Measurements from ENCODE around the gene SCARB1.

Gene SCARB1

DNA sequence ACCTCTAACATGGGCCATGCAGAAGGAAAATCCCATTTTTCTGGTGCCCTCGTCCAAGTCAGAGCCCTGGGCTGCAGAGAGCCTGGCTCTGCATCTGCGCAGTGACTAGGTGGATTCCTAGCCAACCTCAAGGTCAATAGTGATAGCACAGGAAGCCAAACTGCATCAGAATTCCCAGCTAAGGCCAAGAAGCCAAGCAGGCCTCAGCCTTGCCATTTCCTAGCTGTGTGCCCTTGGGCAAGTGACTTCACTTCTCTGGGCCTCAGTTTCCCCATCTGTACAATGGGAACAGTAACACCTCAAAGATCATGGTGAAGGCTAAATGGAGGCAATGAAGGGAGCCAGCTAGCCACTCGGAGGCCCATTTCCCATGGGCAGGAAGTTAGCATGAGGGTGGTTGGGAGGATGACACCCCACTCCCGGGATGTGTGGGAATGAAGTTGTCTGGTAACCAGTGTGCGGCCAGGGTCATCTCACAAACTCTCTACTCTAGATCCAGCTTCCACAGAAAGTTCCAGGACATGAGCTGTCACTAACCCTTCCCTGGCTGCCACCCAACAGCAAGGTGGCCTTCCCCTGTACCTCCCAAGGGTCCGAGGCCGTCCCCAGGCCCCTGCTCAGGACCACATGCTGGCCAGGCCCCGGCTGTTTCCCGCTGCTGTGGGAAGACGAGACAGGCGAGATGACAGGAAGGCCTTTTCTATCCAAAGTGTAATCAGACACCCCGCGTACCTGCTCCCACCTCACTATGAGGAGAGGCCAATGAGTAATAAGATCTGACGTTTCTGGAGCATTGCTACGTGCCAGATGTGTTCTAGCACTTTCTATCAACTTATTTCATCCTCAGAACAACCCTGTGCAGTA is 125.7 kb downstream of the SCARB1 start:
- peaks cover 4% of the 10 kb centered on the region for H3K4me1 ChIP-seq (ENCODE audit: control insufficient read depth, insufficient read depth, low read length)
- H3K9me3 ChIP-seq (ENCODE audit: control insufficient read depth, low read length) = no peaks in the 10 kb centered on the region
- H3K27ac ChIP-seq (ENCODE audit: insufficient read depth, low read depth, low read length, poor library complexity, severe bottlenecking) = no peak overlapping the region
- H3K4me3 ChIP-seq (ENCODE audit: insufficient read depth, low read depth, low read length) = no peak overlapping the region
- H3K36me3 ChIP-seq (ENCODE audit: control insufficient read depth, insufficient read depth, low read length) = no peaks in the 10 kb centered on the region
- H3K27me3 ChIP-seq (ENCODE audit: control insufficient read depth, insufficient read depth, low read length, poor library complexity, severe bottlenecking) = peaks cover 30% of the 10 kb centered on the region
- 84% methylated on average over 15 of the region's 15 CpGs for WGBS, 2 experiments

DNA sequence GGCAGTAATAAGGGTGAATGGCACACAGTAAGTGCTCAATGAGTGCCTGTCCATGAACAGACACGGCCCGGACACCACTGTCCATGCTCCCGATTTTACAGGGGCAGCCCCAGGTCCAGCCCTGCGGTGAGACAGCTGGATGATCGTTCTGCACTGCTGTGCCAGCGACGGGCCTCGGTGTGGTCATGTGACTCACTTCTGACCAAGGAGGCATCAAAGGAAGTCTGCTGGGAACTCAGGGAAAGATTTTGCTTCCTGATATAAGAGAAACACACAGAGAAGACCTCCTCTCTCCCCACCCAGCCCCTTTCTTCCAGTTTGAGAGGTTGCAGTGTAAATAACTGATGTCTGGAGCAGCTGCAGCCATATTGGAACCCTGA is 126.6 kb downstream of the SCARB1 start:
- no peak overlapping the region for H3K4me3 ChIP-seq (ENCODE audit: insufficient read depth, low read depth, low read length)
- H3K27ac ChIP-seq (ENCODE audit: insufficient read depth, low read depth, low read length, poor library complexity, severe bottlenecking) = no peak overlapping the region
- peaks cover 4% of the 10 kb centered on the region for H3K4me1 ChIP-seq (ENCODE audit: control insufficient read depth, insufficient read depth, low read length)
- peaks cover 22% of the 10 kb centered on the region for H3K27me3 ChIP-seq (ENCODE audit: control insufficient read depth, insufficient read depth, low read length, poor library complexity, severe bottlenecking)
- no peaks in the 10 kb centered on the region for H3K9me3 ChIP-seq (ENCODE audit: control insufficient read depth, low read length)
- WGBS, 2 experiments = 82 to 84% methylated on average over 8 of the region's 8 CpGs
- no peaks in the 10 kb centered on the region for H3K36me3 ChIP-seq (ENCODE audit: control insufficient read depth, insufficient read depth, low read length)

DNA sequence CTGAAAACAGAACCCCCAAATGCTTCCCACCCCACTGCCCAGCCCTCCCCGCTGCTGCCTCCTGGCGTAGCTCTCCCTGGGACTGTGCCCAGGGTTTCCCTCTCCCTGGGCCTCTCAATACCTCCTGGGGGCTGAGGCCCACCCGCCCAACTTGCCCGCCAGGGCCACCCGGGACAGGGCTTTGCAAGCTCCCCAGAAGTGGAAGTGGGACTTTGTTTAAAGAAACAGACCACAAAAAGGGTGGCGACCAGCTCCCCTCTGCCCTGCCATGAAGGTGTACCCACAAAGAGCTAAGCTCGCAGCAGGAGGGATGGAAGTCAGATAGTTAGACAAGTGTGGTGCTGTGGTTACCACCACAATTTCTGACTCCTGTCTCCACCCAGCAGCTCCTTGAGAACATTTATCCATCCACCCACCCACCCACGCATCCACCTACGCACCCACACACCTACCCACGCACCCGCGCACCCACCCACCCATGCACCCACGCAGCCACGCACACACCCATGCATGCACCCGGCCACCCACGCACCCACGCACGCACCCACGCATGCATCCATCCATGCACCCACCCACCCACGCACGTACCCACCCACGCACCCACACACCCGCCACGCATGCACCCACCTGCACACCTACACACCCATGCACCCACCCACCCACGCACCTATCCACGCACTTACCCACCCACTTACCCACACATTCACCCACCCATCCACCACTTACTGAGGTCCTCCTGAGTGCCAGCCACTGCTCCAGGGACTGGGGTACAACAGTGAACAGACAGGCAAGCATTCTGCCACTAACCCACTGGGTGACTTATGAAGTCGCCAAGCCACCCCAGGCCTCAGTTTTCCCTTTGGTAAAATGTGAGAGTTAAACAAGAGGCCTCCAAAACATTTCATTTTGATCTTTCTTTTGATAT is 127.3 kb downstream of the SCARB1 start:
- peaks cover 4% of the 10 kb centered on the region for H3K4me1 ChIP-seq (ENCODE audit: control insufficient read depth, insufficient read depth, low read length)
- H3K27ac ChIP-seq (ENCODE audit: insufficient read depth, low read depth, low read length, poor library complexity, severe bottlenecking) = no peak overlapping the region
- 86 to 93% methylated on average over 27 of the region's 27 CpGs for WGBS, 2 experiments
- peaks cover 22% of the 10 kb centered on the region for H3K27me3 ChIP-seq (ENCODE audit: control insufficient read depth, insufficient read depth, low read length, poor library complexity, severe bottlenecking)
- no peaks in the 10 kb centered on the region for H3K36me3 ChIP-seq (ENCODE audit: control insufficient read depth, insufficient read depth, low read length)
- no peak overlapping the region for H3K4me3 ChIP-seq (ENCODE audit: insufficient read depth, low read depth, low read length)
- H3K9me3 ChIP-seq (ENCODE audit: control insufficient read depth, low read length) = no peaks in the 10 kb centered on the region

DNA sequence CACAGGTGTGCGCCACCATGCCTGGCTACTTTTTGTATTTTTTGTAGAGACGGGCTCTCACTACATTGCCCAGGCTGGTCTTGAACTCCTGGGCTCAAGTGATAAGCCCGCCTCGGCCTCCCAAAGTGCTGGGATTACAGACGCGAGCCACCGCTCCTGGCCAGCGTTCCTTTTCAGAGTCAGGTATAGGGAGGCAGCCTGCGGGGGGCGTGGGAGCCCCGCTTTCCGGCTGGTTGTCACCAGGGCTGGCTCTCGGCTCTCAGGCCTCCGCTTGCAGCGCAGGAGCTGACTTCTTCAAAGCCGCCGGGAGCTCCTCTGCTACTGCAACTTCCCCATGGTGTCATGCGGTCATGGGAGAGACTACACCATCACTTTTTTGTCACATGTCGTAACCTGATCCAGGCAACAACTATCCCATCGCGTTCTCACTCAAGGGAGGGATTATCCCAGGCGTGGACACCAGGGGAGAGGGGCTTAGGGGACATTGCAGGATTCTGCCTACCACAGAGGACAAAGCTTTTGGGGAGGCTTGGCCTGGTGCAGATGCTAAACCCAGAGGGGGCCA is 129.4 kb downstream of the SCARB1 start:
- peaks cover 5% of the 10 kb centered on the region for H3K27me3 ChIP-seq (ENCODE audit: control insufficient read depth, insufficient read depth, low read length, poor library complexity, severe bottlenecking)
- H3K27ac ChIP-seq (ENCODE audit: insufficient read depth, low read depth, low read length, poor library complexity, severe bottlenecking) = peak overlapping the region; percentile 64
- no peaks in the 10 kb centered on the region for H3K36me3 ChIP-seq (ENCODE audit: control insufficient read depth, insufficient read depth, low read length)
- no peaks in the 10 kb centered on the region for H3K9me3 ChIP-seq (ENCODE audit: control insufficient read depth, low read length)
- WGBS, 2 experiments = 26 to 27% methylated on average over 22 of the region's 22 CpGs
- H3K4me1 ChIP-seq (ENCODE audit: control insufficient read depth, insufficient read depth, low read length) = peaks cover 4% of the 10 kb centered on the region
- H3K4me3 ChIP-seq (ENCODE audit: insufficient read depth, low read depth, low read length) = no peak overlapping the region

DNA sequence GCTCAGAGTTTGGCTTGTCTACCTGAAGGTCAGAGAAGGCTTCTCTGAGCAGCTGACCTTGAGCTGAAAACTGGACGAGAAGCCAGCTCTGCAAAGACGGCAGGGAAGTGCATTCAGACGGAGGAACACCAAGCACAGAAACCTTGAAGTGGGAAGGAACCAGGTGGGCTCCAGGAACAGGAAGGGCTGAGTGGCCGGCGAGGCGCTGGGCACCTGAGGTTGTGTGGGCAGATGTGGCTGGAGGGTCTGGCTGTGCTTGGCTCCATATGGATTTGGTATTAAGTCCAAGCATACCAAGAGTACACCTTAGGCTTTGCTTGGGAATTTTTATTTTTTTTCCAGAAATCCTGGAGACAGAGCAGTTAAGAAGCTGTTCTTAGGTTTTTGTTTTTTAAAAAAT is 130.6 kb downstream of the SCARB1 start:
- 90 to 91% methylated on average over 6 of the region's 6 CpGs for WGBS, 2 experiments
- no peak overlapping the region for H3K27ac ChIP-seq (ENCODE audit: insufficient read depth, low read depth, low read length, poor library complexity, severe bottlenecking)

DNA sequence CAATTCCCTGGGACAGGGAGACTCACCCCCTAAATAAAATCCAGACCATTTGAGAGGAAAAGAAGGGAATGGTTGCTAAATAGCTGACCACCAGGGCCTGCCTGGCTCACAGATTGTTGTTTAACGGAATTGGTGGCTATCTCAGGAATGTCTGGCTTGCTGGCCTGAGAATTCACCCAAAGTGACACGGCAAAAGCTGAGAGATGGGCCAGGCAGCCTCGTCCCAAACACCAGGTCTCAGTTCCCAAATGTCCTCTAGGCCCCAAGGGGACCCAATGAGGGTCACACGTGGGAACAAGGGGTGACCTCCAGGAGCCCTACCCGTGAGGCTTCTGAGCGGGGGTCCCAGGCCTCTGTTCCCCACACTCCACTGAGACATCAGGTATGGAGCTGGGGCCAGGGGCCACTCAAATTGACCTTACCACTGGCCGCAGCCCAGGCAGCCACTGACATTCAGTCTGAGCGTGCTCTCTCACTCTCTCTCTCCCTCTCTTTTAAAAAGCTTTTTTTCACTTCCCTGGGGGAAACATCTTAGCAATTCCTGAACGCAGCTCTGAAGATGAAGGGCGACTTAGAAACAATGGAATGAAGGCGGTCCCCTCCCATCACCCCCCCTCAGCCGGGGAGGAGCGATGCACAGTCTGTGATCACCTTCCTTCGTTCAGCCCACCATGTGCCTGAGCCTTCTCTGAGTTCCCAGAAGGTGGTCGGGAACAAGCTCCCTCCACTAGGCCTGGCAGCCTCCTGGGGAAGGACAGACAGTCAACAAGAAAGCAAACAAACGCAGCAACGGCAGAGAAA is 131.2 kb downstream of the SCARB1 start:
- no peak overlapping the region for H3K4me3 ChIP-seq (ENCODE audit: insufficient read depth, low read depth, low read length)
- H3K36me3 ChIP-seq (ENCODE audit: control insufficient read depth, insufficient read depth, low read length) = no peaks in the 10 kb centered on the region
- H3K27me3 ChIP-seq (ENCODE audit: control insufficient read depth, insufficient read depth, low read length, poor library complexity, severe bottlenecking) = peaks cover 2% of the 10 kb centered on the region
- 69 to 70% methylated on average over 17 of the region's 17 CpGs for WGBS, 2 experiments
- H3K4me1 ChIP-seq (ENCODE audit: control insufficient read depth, insufficient read depth, low read length) = peaks cover 4% of the 10 kb centered on the region
- no peaks in the 10 kb centered on the region for H3K9me3 ChIP-seq (ENCODE audit: control insufficient read depth, low read length)
- no peak overlapping the region for H3K27ac ChIP-seq (ENCODE audit: insufficient read depth, low read depth, low read length, poor library complexity, severe bottlenecking)

More for the DNA sequence above, 130.6 kb downstream of the SCARB1 start:
- no peaks in the 10 kb centered on the region for H3K36me3 ChIP-seq (ENCODE audit: control insufficient read depth, insufficient read depth, low read length)
- H3K9me3 ChIP-seq (ENCODE audit: control insufficient read depth, low read length) = no peaks in the 10 kb centered on the region
- peaks cover 5% of the 10 kb centered on the region for H3K27me3 ChIP-seq (ENCODE audit: control insufficient read depth, insufficient read depth, low read length, poor library complexity, severe bottlenecking)
- peaks cover 4% of the 10 kb centered on the region for H3K4me1 ChIP-seq (ENCODE audit: control insufficient read depth, insufficient read depth, low read length)
- H3K4me3 ChIP-seq (ENCODE audit: insufficient read depth, low read depth, low read length) = no peak overlapping the region

DNA sequence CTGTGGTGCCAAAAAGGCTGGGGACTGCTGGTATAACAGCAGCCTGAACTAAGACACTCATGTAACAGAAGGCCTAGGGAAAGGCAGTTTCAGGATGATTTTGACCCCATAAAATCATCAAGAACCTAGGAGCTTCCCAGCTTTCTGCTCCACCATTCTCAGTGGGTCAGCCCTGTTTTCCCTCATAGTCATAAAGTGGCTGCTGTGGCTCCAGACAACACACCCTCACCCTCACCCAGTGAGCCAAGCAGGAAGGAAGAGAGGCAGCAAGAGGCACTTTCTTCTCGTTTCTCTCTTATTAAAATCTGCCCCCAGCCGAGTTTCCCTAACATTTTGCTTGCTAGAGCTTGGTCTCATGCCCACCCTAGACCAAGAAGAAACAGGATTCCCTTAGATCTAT is 131.8 kb downstream of the SCARB1 start:
- Histone ChIP-seq H3K4me1 (ENCODE audit: control insufficient read depth, insufficient read depth, low read length) (peaks cover 4% of the 10 kb centered on the region), H3K9me3 (ENCODE audit: control insufficient read depth, low read length) (no peaks in the 10 kb centered on the region), H3K27ac (ENCODE audit: insufficient read depth, low read depth, low read length, poor library complexity, severe bottlenecking) (no peak overlapping the region), H3K36me3 (ENCODE audit: control insufficient read depth, insufficient read depth, low read length) (no peaks in the 10 kb centered on the region), H3K4me3 (ENCODE audit: insufficient read depth, low read depth, low read length) (no peak overlapping the region), H3K27me3 (ENCODE audit: control insufficient read depth, insufficient read depth, low read length, poor library complexity, severe bottlenecking) (no peaks in the 10 kb centered on the region)
- WGBS, 2 experiments = 91 to 92% methylated on average over 2 of the region's 2 CpGs

DNA sequence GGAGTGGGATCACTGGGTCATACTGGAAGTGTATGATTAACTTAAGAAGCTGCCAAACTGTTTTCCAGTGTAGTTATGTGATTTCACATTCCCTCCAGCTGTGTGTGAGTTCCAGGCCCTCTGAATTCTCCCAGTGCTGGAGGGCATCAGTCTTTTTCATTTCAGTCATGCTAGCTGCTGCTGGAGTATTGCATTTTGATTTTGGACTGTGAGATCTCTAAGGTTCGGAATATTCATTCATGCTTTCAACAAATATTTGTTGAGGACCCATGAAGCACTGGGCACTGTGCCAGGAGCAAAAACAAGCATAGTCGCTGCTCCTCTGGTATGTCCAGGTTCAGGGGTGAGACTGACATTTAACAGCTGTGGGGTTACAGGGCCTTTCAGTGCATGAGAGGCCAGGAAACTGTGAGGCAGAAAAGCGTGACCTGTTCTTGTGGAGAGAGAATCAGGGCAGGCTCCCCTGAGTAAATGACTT is 133.2 kb downstream of the SCARB1 start:
- Histone ChIP-seq H3K9me3 (ENCODE audit: control insufficient read depth, low read length) (no peaks in the 10 kb centered on the region), H3K27ac (ENCODE audit: insufficient read depth, low read depth, low read length, poor library complexity, severe bottlenecking) (no peak overlapping the region), H3K27me3 (ENCODE audit: control insufficient read depth, insufficient read depth, low read length, poor library complexity, severe bottlenecking) (no peaks in the 10 kb centered on the region), H3K4me1 (ENCODE audit: control insufficient read depth, insufficient read depth, low read length) (peaks cover 4% of the 10 kb centered on the region), H3K36me3 (ENCODE audit: control insufficient read depth, insufficient read depth, low read length) (no peaks in the 10 kb centered on the region), H3K4me3 (ENCODE audit: insufficient read depth, low read depth, low read length) (no peak overlapping the region)
- WGBS, 2 experiments = 91 to 92% methylated on average over 3 of the region's 3 CpGs

DNA sequence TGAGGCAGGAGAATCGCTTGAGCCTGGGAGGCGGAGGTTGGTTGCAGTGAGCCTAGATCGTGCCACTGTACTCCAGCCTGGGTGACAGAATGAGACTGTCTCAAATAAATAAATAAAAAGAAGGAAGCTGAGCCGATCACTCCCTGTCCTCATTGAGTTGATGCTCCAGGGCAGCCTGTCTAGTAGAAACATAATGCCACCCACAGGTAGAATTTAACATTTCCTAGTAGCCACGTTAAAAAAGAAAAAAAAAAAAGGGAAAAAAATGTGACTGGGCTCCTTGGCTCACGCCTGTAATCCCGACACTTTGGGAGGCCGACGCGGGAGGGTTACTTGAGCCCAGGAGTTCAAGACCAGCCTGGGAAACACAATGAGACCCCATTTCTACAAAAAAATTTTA is 135.7 kb downstream of the SCARB1 start:
- H3K36me3 ChIP-seq (ENCODE audit: control insufficient read depth, insufficient read depth, low read length) = no peaks in the 10 kb centered on the region
- no peaks in the 10 kb centered on the region for H3K9me3 ChIP-seq (ENCODE audit: control insufficient read depth, low read length)
- H3K27ac ChIP-seq (ENCODE audit: insufficient read depth, low read depth, low read length, poor library complexity, severe bottlenecking) = no peak overlapping the region
- H3K4me1 ChIP-seq (ENCODE audit: control insufficient read depth, insufficient read depth, low read length) = no peaks in the 10 kb centered on the region
- H3K27me3 ChIP-seq (ENCODE audit: control insufficient read depth, insufficient read depth, low read length, poor library complexity, severe bottlenecking) = no peaks in the 10 kb centered on the region
- WGBS, 2 experiments = 88 to 89% methylated on average over 10 of the region's 10 CpGs
- H3K4me3 ChIP-seq (ENCODE audit: insufficient read depth, low read depth, low read length) = no peak overlapping the region
